ENCODE results near the gene GPT2.

DNA sequence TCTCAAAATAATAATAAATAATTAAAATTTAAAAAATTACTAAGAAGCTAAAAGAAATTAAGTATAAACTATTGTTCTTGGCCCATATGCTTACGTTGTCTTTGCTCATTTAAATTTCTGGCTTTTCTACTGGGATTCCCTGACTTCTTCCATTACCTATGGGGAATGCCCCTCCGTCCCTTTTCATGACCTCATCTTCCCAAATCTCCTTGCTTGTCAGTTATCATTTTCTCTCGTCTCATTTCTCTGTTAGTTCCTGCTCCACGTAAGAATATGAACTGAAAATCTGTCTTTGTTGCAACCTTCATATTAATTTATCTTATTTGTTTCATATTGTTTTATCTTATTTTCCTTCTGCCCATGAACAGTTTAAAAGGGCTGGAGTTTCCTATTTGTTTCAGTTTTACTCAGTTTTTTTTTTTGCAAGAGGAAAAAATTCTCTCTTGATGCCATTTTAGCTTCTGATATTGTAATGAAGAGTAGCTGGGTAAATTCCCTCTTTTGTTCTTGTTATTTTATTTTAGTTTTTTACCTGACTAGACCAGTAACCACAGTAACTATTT is 91.8 kb downstream of the GPT2 start:
- TF ChIP-seq, protein P1, sequence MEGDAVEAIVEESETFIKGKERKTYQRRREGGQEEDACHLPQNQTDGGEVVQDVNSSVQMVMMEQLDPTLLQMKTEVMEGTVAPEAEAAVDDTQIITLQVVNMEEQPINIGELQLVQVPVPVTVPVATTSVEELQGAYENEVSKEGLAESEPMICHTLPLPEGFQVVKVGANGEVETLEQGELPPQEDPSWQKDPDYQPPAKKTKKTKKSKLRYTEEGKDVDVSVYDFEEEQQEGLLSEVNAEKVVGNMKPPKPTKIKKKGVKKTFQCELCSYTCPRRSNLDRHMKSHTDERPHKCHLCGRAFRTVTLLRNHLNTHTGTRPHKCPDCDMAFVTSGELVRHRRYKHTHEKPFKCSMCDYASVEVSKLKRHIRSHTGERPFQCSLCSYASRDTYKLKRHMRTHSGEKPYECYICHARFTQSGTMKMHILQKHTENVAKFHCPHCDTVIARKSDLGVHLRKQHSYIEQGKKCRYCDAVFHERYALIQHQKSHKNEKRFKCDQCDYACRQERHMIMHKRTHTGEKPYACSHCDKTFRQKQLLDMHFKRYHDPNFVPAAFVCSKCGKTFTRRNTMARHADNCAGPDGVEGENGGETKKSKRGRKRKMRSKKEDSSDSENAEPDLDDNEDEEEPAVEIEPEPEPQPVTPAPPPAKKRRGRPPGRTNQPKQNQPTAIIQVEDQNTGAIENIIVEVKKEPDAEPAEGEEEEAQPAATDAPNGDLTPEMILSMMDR (IDR thresholded peaks at IDR 0.05), result no peak
- TF ChIP-seq POLR2A (IDR thresholded peaks at IDR 0.05), result no peak
- no peak for TF ChIP-seq POLR2AphosphoS5 (IDR thresholded peaks at IDR 0.05)
- TF ChIP-seq EP300 (IDR thresholded peaks at IDR 0.05), result no peak
